Left ventricle myocardium inferior (tissue), 1 donor: ENCODE measurements around the gene HOXD1. TPM values are rescaled to one million over a fixed set of nuclear protein-coding genes. Genes with fewer than 3 reads are reported as not detected.

Experiments used
- DNase-seq: peaks from one replicate; pipeline ENCODE4 v3.0.0-alpha.2; 2020
- H3K27ac ChIP-seq: fragments of 200-600 bp; replicated peaks from 2 replicates; pipeline ENCODE4 v1.8.0; 2021
- H3K27me3 ChIP-seq: fragments of 200-600 bp; 2 replicates; pipeline ENCODE4 v1.8.0; 2021; ENCODE audit warnings: low read depth
- H3K36me3 ChIP-seq: fragments of 200-600 bp; 2 replicates; pipeline ENCODE4 v1.8.0; 2021
- H3K4me1 ChIP-seq: fragments of 200-600 bp; 2 replicates; pipeline ENCODE4 v1.8.0; 2021
- H3K4me3 ChIP-seq: fragments of 200-600 bp; 2 replicates; pipeline ENCODE4 v1.8.0; 2021; ENCODE audit warnings: mild to moderate bottlenecking, moderate library complexity
- H3K9me3 ChIP-seq: fragments of 200-600 bp; replicated peaks from 2 replicates; pipeline ENCODE4 v1.8.0; 2021
- intact Hi-C: fragments of 100-400 bp; cut with micrococcal nuclease; formaldehyde crosslinking; loops from one replicate; pipeline ENCODE4 v1.11.0; 2022
- total RNA-seq: library from RNA; stranded (reverse); fragmentation: NEBNext Ultra II Directional; extraction: Animal tissue kit (Norgen Biotek cat#: 25700); gene quantifications from one replicate; pipeline ENCODE4 v1.2.1, GENCODE V29; 2021
- TF ChIP-seq, protein P1 (sequence below): fragments of 200-600 bp; IDR thresholded peaks from 2 replicates; pipeline ENCODE4 v1.8.0; 2021; ENCODE audit warnings: antibody characterized with exemption, mild to moderate bottlenecking, borderline replicate concordance
- donor health status: DM: no; HTN: yes; CAD: no; lungs with severe emphysema.

HOXD1 gene
- total RNA-seq, 1 donor from 2014 or later = not detected

DNA sequence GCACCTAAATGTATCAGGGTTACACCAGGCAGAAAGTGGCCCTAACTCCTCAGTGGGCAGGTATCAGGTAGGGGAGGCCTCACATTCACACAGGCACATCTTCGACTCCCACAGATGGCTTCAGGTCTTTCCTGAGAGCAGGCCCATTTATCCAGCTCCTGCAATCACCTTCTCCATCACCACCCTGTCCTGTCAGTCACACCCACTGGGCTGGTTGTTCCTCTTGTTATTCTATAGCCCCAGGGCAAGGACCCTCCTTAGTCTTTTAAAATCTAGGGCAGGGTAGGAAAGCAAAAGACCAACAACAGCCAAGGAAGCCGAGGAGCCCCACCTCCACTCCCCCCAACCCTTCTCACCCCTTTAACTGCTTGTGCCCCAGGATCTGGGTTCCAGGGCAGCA, 46.2 kb upstream of the HOXD1 start:
- peaks cover 16% of the 10 kb centered on the region for H3K4me1 ChIP-seq
- no peaks in the 10 kb centered on the region for H3K36me3 ChIP-seq
- no peak overlapping the region for H3K4me3 ChIP-seq
- H3K27me3 ChIP-seq = peaks cover 100% of the 10 kb centered on the region
- DNase-seq = no peak
- H3K9me3 ChIP-seq = no peaks in the 10 kb centered on the region
- intact Hi-C loops = loop anchor here (5.0 kb wide), 2 partner anchors 310 to 510 kb away; no protein-coding TSS in a partner anchor
- TF ChIP-seq, protein P1, sequence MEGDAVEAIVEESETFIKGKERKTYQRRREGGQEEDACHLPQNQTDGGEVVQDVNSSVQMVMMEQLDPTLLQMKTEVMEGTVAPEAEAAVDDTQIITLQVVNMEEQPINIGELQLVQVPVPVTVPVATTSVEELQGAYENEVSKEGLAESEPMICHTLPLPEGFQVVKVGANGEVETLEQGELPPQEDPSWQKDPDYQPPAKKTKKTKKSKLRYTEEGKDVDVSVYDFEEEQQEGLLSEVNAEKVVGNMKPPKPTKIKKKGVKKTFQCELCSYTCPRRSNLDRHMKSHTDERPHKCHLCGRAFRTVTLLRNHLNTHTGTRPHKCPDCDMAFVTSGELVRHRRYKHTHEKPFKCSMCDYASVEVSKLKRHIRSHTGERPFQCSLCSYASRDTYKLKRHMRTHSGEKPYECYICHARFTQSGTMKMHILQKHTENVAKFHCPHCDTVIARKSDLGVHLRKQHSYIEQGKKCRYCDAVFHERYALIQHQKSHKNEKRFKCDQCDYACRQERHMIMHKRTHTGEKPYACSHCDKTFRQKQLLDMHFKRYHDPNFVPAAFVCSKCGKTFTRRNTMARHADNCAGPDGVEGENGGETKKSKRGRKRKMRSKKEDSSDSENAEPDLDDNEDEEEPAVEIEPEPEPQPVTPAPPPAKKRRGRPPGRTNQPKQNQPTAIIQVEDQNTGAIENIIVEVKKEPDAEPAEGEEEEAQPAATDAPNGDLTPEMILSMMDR = no peak
- H3K27ac ChIP-seq = no peak overlapping the region

DNA sequence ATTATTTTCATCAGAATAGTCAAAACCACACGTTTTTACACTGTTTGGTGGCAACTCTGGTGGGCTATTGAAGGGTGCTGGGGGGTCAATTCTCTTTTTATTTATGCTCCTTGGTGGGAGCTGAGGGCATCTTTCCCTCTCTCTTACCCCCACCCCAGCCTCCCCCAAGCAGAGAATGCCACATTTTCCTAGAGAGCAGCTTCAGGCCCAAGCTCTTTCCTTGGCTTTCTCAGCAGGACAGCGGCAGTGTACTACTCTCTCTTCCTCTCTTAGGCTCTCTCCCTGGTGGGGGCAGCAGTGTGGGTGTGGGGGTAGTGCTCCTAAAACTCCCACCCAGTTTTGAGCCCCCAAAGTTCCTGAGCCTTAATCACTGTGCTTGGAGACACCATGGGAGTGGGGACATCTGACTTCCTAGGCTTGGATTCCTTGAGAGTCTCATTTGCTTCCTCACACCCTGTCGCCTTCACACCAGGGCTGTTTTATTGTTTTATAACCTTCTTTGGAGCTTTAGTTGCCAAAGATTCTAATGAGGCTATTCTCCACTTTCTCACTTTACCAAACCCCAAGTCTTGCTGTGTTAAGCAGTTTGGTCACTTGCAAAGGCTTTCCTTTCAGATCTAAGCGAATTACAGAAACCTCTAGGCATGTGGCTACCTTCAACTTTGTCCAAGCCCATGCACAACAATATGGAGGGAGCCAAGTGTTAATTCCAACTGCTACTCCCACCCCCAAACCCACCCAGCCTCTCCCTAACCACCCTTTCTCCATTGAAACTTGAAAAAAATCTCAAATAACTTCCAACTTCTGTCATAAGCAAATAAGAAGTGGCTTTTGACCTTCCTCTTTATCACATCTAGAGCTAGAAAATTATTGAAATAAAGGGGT, 43.1 kb upstream of the HOXD1 start:
- Histone ChIP-seq H3K27ac (no peak overlapping the region), H3K9me3 (no peaks in the 10 kb centered on the region), H3K4me1 (peaks cover 6% of the 10 kb centered on the region), H3K4me3 (no peak overlapping the region), H3K36me3 (no peaks in the 10 kb centered on the region), H3K27me3 (peaks cover 100% of the 10 kb centered on the region)
- intact Hi-C loops = no loop called here
- no peak for DNase-seq
- TF ChIP-seq, protein P1 = no peak

- DNase-seq = no peak
- no peak overlapping the region for H3K4me3 ChIP-seq
- no peak overlapping the region for H3K27ac ChIP-seq
- H3K27me3 ChIP-seq = peaks cover 100% of the 10 kb centered on the region
- TF ChIP-seq, protein P1 = no peak
- no peaks in the 10 kb centered on the region for H3K36me3 ChIP-seq
- no peaks in the 10 kb centered on the region for H3K4me1 ChIP-seq
- intact Hi-C loops = no loop called here
- H3K9me3 ChIP-seq = no peaks in the 10 kb centered on the region
Measured at GRCh38 chr2:176146101-176146500, 42.4 kb upstream of the HOXD1 start.

DNA sequence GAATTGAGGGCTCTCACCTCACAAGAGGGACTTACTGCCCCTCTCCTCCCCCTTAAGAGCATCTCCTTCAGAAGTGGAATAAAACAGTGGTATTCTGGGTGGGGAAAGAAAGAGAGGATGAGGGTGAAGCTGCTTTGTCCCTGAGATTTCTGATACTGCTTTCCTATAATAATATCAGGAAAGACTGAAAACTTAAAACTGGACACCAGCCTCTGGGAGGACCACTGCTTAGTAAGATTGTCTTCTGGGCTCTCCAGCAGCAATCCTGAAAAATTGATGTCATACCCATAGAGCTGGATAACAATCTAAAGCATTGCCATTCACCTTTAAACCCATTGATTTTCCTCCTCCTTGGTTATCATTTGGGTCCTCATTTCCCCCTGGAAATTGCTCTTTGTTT, 41.8 kb upstream of the HOXD1 start:
- no peak for DNase-seq
- no peak overlapping the region for H3K27ac ChIP-seq
- no peaks in the 10 kb centered on the region for H3K9me3 ChIP-seq
- peaks cover 3% of the 10 kb centered on the region for H3K4me1 ChIP-seq
- intact Hi-C loops = no loop called here
- TF ChIP-seq, protein P1 = no peak
- peaks cover 100% of the 10 kb centered on the region for H3K27me3 ChIP-seq
- no peak overlapping the region for H3K4me3 ChIP-seq
- H3K36me3 ChIP-seq = no peaks in the 10 kb centered on the region

DNA sequence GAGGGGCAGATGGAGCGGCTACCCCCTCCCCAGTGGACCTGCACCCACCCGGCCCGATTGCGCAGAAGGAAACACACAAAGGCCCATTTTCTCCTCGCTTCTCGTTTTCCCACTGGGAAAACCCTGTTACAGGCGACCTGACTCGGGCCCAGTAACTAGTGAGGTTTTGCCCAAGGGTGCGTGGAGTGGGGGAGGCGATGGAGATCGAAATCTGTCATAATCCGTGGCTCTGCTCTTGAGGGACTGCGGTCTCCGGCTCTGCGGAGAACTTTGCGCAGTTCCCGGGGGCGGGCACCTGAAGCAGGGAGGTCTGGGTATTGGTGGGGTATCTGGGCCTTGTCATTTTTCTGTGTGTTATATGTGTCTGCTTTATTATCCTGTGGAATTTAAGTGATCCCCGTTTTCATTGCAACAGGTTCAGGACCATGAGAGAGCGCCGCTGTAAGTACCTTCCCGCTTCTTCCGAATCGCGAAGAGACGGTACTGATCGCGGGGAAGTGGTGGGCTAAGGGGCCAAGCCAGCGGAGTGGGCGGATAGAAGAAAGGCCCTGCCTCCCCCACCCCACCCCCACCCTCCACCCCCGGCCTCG, 41.2 kb upstream of the HOXD1 start:
- peaks cover 8% of the 10 kb centered on the region for H3K4me1 ChIP-seq
- no peak overlapping the region for H3K4me3 ChIP-seq
- DNase-seq = no peak
- H3K9me3 ChIP-seq = no peaks in the 10 kb centered on the region
- peaks cover 100% of the 10 kb centered on the region for H3K27me3 ChIP-seq
- TF ChIP-seq, protein P1 = no peak
- intact Hi-C loops = no loop called here
- no peaks in the 10 kb centered on the region for H3K36me3 ChIP-seq
- H3K27ac ChIP-seq = no peak overlapping the region
